Kidney glomerular epithelial cell (primary cell): ENCODE results near the gene TPX2.
"Not testable (repeated sequence)": the region's sequence is repeated elsewhere in the genome, so short reads cannot be mapped to it uniquely, and the experiment has no call there.

ENCODE experiments used
- DNase-seq: peaks from one replicate; lab custom pipeline; 2025; lab: John Stamatoyannopoulos, UW

The TPX2 gene

DNA sequence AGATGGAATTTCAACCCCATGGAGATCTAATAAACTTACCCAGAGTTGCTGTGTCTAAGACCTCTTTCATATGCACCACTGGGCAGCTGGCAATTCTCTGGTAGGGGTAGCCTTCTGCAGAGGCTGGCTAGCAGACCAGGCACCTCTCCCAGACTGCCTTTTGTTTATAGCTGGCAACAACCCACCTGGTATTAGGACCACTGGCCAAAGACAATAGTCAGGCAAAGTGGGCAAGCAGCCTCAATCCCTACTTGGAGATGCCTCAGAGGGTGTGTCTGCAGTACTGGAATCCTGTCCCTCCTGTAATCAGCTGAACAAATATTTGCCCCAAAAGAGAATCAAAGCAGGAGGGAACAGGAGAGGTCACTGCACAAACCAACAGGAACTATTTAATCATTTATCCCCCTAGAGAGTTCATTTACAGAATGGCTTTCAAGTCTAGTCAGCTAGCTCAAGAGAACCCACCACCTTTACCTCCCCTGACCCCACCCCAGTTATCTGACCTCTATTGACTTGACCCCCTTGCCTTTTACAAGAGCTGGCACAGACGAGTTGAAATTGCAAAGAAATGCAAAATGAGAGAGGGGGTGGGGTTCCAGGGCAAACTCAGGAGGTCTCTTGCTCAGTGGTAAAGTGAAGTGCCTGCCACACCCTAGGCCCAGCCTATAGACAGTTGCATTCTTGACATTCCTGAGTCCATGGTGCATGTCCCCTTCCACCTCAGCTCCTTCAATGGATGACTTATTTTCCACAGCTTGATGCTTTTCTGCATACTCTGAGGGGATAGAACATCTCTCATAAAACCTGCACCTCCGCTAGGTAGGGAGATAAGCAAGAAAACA is 19.2 kb upstream of the TPX2 start:
- peak; percentile 99 for DNase-seq

DNA sequence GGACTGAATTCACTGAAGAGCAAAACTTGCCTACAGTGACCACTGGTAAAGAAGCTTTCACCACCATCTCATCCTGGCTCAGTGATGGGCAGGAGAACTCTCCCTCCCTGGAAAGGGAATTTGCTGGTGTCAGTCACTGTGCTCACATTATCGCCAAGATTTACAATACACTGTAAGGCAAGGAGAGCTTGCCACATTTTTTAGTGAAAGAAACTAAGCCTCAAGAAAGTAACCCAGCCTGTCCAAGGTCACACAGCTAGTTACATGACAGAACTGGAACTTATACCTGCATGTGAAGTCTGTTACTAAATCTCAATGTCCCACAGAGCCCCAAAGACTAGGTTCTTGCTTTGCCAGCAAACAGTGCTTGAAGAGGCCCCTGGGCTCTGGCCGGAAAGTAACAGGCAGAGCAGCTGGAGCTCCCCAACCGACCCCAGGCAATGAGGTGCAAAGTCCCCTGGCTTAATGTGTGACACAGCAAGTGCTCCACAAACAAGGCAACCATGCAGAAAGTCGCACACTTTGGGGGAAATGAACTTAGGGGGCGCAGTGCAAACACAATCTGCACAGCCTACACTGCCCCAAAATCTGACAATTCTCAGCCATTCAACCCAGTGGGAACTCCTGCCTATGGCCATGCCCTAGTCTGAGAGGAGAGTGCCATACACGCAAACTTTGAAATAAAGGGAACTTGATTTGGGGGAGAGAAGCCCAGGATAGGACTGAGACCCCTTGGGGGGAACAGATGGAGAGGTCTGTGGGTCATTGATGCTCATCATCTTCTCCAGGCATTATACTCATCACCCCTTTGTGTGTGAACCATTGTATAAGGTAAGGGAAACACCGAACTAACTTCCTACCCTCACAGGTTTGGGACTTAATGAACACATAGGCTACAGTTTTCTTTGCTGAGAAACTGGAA is 18.3 kb upstream of the TPX2 start:
- DNase-seq = no peak

DNA sequence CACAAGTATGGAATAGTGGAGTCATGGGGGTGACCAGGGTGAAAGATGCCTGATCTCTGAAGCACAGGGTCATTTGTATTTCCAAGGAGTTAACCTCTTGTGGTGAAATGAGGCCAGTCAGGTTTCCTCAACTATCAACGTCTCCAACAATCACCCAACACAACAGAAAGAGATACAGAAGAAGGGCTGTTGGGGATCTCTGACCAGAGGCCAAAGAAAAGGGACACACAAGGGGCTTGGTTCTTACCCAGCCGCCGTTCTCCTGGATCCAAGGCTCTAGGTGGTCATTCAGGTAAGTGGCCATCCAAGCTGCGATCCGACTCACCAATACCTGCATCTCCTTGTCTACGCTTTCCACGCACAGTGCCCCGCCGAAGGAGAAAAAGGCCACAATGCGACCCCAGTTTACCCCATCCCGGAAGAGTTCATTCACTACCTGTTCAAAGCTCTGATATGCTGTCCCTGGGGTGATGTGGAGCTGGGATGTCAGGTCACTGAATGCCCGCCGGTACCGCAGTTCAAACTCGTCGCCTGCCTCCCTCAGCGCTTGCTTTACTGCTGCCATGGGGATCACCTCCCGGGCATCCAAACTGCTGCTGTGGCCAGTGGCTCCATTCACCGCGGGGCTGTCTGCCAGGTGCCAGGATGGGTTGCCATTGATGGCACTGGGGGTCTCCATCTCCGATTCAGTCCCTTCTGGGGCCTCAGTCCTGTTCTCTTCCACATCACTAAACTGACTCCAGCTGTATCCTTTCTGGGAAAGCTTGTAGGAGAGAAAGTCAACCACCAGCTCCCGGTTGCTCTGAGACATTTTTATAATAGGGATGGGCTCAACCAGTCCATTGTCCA is 17.5 kb upstream of the TPX2 start:
- no peak for DNase-seq

DNA sequence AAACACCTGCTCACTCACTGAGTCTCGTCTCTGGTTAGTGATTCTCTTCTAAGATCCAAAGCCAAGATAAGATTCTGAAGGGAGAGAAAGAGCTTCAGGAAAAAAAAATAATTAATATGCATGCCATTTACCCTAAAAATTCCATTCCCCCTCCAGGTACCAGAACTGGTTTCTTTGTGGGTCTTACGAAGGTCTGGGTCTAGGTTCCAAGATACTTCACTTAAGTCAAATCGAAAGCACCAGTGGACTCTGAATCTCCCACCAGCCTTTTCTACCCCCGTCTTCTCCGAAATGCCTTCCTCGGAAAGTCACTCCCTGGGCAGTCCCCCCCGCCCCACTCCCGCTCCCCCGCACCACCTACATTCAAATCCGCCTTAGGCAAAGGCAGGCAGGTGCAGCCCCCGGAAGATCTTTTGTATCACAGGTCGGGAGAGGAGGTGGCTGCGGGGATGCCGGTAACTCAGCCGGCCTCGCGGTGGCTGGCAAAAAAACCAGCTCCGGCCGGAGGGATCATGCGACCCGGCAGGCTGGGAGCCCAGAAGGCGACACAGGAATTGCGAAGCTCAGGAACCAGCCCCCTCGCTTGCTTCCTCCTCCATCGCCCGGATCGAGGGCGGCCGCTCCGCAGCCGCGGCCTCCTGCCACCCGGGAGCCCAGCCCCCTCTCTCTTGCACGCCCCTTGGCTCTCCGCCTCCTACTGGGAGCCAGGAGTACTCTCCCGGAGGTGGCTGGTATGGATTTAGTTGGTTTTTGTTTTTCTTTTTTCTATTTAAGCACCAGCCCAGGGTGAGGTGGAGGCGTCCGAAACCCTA is 16.6 kb upstream of the TPX2 start, which contains the start of gene BCL2L1:
Gene BCL2L1, minus strand, starts transcription at position 612 of the 812 bp plus-strand sequence. CDS start 650 bp downstream, outside the sequence.
- peak; percentile 78 for DNase-seq

DNA sequence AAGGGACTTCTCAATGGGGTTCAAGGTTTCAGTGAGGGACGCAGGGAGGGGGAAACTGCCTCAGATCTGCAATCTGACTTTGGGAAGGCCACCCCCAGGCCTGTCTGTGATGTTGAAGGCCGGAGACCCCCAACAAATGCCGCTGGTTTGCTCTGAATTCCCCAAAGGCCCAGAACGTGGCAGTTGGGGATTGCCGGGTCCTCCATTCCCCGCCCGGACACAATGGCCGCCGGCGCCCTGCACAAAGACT is 16.1 kb upstream of the TPX2 start:
- DNase-seq = no peak

DNA sequence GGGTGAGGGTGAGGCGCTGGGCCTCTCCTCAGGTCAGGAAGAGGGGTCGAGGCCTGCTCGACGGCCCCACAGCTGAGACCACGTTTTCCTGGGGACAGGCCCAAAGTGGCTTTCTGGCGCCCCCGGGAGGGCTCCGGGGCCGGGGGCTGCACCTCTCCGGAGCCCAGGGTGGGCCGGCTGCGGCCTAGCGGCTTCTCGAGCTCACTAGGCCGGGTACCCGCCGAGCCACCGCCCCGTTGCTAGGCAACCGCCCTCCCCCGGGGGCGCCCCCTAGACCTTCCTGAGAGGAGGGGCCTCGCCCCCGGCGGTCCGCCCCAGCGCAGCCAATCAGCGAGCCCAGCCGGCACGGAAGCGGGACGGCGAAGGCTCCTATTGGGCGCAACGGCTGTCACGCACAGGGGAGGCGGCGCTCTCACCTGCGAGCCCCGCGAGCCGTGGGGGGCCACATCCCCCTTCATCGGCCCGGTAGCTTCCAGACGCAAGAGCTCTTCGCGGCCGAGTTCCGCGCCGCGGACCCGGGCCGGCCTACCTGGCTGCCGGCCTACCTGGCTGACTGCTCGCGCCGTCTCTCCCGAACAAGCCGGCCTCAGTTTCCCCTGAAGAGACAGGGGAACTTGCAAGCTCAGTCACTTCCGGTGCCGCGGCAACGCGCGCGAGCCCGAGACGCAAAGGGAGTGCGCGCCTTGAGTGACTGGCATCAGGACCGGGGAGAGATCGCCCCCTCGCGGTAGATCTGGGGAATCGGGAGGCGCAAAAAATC is 15.6 kb upstream of the TPX2 start:
- peak; percentile 95 for DNase-seq

DNA sequence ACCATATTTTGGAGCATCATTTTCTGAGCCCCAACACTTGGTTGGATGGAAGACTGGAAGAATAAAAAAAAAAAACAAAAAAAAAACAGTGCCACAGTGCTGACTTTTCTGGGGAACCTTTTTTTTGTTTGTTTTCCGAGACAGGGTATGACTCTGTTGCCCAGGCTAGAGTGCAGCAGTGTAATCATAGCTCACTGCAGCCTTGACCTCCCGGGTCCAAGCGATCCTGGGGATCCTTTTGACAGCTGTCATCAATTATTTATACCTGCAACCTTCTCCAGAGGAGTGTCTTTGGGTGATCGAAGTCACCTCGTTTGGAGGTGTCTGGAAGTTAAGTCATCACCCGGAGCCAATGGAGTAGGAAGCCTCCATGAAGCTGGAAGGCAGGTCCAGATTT is 7.8 kb upstream of the TPX2 start:
- DNase-seq = no peak

DNA sequence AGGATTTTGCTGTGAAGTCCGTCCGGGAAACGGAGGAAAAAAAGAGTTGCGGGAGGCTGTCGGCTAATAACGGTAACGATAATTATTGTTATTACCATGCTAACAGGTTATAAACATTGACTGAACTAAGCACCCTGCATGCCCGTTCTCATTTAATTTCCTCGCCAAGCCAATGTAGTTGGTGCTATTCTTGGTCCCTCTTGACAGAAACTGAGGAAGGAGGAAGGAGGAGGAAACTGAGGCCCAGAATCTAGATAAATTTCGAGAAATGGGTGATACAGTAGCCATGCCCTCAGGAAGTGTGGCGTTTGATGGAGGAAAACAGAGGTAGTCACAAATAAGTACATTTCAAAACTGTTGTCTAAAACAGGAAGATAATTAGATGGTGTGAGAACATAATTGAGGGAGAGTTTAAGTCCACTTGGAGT is 474 bp downstream of the TPX2 start:
- no peak for DNase-seq

DNA sequence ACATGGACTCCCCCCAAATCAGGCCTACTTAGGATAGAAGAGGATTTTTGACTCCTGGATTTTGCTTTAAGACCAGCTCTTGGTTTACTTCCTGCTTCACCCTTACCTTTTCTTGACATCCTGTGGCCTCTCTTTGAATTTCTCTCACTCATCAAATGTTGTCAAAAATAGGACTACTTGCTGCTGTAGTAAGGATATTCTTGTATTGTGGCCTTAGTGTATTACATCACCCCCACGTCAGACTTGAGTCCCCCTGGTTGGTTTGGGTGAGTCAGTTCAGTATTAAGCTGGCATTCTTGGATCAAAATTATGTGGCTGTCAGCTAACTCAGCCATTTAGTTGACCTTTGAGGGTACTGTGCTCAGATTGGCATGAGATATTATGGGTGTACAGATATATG is 1.1 kb downstream of the TPX2 start:
- DNase-seq = peak; percentile 11

DNA sequence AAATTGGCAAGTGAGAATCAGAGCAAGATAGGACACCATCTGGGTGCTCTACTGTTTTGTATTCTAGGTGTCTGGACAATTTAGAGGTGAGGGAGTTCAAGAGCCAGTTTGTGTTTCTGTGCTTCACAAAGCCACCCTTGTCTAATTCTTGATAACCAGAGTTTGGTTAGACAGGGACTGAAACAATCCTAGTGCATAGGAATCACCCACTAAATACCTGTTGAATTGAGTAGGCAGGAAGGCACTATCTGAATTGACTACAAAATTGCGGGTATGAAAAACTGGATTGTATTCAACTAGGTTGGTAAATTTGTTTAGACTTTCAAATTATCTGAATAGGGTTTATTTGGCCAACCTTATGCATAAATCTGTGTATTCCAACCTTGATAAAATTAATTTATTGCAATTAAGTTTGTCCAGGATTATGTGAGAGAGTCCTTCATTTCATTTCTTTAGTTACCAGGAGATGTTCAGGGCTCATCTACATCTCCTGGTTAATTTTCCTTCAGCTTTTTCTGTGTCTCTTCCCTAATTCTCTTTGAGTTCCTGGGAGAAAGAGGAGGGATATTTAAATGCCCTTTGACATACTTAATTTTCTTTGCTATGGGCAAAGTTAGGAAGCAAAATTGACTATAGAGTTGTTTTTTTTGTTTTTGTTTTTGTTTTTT is 1.7 kb downstream of the TPX2 start:
- DNase-seq = no peak

DNA sequence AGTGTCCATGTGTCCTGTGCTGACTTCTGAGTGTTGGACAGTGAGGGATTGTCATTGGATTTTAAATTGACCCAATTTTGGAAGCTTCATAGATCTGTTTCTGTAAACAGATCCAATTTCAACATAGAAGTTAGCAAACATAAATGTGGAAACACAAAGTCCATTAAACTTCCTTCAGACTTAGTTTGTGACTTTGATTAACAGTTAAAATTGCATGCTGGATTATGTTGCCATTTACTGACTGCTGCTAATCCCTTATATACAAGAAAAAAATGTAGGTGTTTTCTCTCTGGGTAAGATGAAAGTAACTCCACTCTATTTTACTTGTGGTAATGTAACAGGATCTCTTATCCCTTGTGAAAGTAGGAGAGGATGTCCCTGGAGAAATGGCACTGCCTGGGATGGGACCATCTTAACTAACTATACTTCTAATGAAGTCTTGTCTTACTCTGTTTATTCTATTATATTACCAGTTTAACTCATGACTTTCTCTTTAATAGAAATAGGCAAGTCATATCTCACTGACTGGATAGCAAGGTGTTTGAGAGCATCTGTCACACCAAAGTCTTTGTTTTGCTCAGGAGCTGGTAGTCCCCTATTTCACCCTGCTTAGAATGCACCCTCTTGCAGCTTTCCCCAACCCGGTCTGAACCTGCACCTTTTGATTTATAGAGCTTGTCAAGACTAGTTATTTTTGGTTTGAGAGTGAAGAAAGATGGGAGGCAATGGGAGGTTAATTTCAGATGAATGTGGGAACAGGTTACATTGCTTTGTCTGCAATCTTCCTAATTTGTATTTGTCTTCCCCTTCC is 7.2 kb downstream of the TPX2 start:
- no peak for DNase-seq

DNA sequence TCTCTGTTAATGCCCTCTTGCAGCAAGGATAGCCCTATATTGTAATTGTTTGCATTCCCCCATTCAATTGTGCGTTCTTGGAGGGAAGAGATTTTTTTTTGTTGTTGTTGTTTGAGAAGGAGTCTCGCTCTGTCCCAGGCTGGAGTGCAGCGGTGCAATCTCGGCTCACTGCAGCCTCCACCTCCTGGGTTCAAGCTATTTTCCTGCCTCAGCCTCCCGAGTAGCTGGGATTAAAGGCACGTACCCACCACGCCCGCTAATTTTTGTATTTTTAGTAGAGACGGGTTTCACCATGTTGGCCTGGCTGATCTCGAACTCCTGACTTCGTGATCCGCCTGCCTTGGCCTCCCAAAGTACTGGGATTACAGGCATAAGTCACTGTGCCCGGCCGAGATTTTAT is 7.9 kb downstream of the TPX2 start:
- DNase-seq = not testable (repeated sequence)

DNA sequence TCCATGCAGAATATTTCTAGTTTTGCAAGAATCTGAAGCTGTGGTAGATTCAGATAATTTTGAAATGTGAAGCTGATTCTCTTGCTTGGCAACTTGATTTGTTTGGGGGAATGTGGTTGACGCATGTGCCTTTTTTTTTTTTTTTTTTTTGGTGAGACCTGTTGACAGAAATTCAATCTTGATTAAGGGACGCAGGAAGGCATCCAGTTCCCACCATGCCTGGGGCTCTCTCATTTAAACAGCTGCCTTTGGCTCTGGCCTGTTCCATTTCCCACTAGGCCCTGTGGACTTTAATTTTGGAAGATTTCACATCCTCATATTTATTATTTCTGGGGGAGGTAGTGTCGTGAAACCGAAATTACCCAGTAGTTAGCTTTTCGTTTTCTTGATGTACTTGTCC is 8.6 kb downstream of the TPX2 start:
- no peak for DNase-seq

DNA sequence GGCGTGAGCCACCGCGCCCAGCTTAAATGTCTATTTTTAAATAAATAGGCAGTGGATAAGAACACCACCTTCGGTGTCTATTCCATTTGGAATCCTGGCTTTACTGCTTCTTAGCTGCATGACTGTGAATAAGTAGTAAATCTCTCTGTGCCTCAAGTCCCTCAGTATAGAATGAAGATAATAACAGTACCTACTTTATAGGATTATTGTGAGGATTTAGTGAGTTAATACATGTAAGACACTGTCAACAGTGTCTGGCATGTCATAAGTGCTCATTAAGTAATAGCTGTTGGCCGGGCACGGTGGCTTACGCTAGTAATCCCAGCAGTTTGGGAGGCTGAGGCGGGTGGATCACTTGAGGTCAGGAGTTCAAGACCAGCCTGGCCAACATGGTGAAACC is 10.1 kb downstream of the TPX2 start:
- DNase-seq = no peak

DNA sequence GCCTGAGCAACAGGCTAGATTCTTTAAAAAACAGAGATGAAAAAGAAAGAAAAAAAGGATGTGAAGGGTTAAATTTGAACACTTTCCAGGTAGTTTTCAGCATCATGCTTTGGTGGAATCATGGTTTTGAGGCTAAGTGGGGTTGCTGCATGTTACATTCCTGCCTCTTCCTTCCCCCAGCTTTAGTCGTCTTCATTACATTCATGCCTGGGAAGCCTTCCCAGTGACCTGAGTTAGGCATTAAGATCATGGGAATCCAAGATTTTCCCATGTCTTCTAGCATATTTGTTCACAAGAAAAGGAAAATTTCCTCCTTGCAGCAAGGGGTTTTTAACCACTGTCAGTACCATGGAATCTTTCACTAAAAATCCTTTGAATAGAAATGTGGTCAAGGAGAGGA is 12.0 kb downstream of the TPX2 start:
- DNase-seq = no peak

DNA sequence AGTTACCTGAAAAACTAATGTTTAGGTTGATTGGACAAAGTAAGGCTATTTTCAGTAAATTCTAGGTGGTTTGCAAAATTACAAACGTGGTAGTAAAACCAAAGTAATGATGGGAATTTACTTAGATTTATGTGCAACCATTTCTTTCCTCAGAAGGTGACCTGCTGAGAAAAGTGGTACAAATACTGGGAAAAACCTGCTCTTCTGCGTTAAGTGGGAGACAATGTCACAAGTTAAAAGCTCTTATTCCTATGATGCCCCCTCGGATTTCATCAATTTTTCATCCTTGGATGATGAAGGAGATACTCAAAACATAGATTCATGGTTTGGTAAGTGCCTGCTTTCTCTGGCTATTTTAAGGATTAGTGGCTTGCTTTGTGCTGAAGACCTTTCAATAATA is 18.2 kb downstream of the TPX2 start:
- DNase-seq = no peak

DNA sequence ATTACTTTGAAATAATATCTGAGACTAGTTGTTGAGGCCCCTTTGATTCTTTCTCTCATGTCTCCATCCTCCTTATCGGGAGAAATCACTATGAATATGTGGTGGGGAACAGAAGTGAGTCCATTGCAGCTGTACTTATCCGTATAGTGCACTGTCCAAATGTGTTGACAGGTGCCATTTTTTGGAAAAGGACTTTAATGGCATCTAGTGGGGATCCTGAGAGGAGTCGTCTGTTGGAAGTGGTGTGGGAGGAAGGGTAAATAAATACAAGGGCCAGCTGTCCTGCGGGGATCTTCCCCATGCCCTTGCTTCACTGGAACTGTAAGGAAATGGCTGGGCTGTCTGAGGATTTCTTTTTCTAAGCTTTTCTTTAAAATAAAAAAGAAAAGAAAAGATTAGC is 19.4 kb downstream of the TPX2 start:
- no peak for DNase-seq

DNA sequence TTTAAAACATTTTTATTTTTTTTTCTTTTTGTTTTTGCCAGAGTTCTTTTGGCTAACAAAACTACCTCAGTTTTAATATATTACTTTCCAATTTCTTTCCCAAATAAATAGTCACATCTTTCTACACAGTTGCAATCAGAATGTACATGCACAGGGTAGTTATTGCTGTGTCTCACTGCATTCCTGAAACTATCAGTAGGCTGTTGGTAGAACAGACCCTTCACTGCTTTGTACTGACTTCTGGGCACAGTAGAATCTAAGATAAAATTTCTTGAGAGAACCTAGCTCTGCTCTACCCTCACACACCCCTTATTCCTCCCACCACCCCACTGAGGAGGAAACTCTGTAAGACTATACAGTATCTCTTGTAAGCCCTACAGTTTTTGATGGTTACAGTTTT is 19.9 kb downstream of the TPX2 start:
- DNase-seq = no peak

DNA sequence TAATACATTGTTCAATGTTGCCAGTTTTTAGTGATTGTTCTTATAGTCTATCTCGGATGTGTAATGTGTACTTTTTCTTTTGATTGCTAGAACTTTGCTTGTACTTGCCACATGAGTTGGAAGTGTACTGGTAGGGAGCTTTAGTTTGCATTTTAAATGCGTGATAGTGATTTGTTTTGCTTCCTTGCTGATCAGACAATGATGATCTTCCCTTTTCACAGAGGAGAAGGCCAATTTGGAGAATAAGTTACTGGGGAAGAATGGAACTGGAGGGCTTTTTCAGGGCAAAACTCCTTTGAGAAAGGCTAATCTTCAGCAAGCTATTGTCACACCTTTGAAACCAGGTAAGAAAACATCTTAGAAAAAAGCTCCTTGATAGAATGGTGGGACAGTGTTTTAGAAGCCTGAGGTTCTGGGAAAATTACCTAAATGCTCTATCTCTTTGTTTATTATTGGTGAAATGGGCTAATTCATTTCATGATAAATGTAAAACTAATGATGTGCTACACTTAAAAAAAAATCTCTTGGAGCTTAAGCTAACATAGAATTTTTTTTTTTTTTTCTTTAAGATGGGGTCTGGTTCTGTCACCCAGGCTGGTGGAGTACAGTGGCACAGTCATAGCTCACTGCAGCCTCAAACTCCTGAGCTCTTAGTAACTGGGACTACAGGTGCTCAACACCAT is 20.9 kb downstream of the TPX2 start:
- no peak for DNase-seq
